Peyer's patch (tissue), 4 donors: ENCODE data around the gene EMC10. TPM values are rescaled to one million over a fixed set of nuclear protein-coding genes. Genes with fewer than 3 reads are reported as not detected.
A peak's percentile ranks its signal among the peaks of the same experiment; 100 is the strongest.

ENCODE experiments used
- DNase-seq, 3 donors: peaks; one replicate each; pipeline ENCODE4 v3.0.0-alpha.2; 2017 to 2019
- H3K27ac ChIP-seq, 4 donors: fragments of 200-600 bp; sonication (generic); one replicate each; pipeline ENCODE4 v1.5.1; 2016 to 2019
- H3K27me3 ChIP-seq, 2 donors: fragments of 200-600 bp; sonication (generic); one replicate each; pipeline ENCODE4 v1.5.1; 2019
- H3K36me3 ChIP-seq, 3 donors: fragments of 200-600 bp; sonication (generic); one replicate each; pipeline ENCODE4 v1.5.1; 2016 to 2019
- H3K4me1 ChIP-seq, 4 donors: fragments of 200-600 bp; sonication (generic); one replicate each; pipeline ENCODE4 v1.5.1; 2016 to 2019
- H3K4me3 ChIP-seq, 4 donors: fragments of 200-600 bp; sonication (generic); 1 replicate in 3 of 4; 2 replicates in 1 of 4; pipeline ENCODE4 v1.5.1; 2016 to 2019; ENCODE audit warnings: mild to moderate bottlenecking in 1 of 4
- H3K9me3 ChIP-seq, 4 donors: fragments of 200-600 bp; sonication (generic); one replicate each; pipeline ENCODE4 v1.5.1; 2016 to 2019; ENCODE audit warnings: mild to moderate bottlenecking in 1 of 4
- CTCF ChIP-seq, 6 experiments: fragments of 450-650 bp in 4 of 6; fragments of 200-600 bp in 2 of 6; sonication (generic) in 1 of 6; IDR thresholded peaks; one replicate each; pipeline ENCODE4 v1.5.1; 2017 to 2019; ENCODE audit warnings: antibody characterized with exemption in 6 of 6, mild to moderate bottlenecking in 3 of 6, moderate library complexity in 1 of 6
- POLR2A ChIP-seq, 2 donors: fragments of 450-650 bp; IDR thresholded peaks; one replicate each; pipeline ENCODE4 v1.5.1; 2017; ENCODE audit warnings: antibody characterized with exemption in 2 of 2, mild to moderate bottlenecking in 2 of 2, moderate library complexity in 2 of 2
- total RNA-seq, 4 donors: library from RNA; depleted of rRNA; stranded (reverse); fragments of >200 nt; gene quantifications; one replicate each; pipeline ENCODE4 v1.1.0, GENCODE V29; 2016

EMC10 gene
- total RNA-seq, 4 donors from 2014 or later, result 63.5 to 134 (median 117) TPM

GRCh38 chr19:50481351-50482149 is 5.2 kb downstream of the EMC10 start:
- Histone ChIP-seq H3K27me3 (no peaks in the 10 kb centered on the region), H3K36me3 (peaks cover 0 to 63% (median 0%) of the 10 kb centered on the region in 3 donors), H3K4me1 (peaks cover 0 to 16% (median 9%) of the 10 kb centered on the region in 4 donors), H3K27ac (no peak overlapping the region), H3K4me3 (no peak overlapping the region), H3K9me3 (no peaks in the 10 kb centered on the region)
- TF ChIP-seq CTCF (IDR thresholded peaks at IDR 0.05) (no peak), POLR2A (IDR thresholded peaks at IDR 0.05) (no peak)
- DNase-seq, result peak in 1 of 3 donors; percentile 29

GRCh38 chr19:50482271-50482855 is 6.1 kb downstream of the EMC10 start:
- DNase-seq, result peak in 1 of 3 donors; percentile 42
- peaks cover 0 to 11% (median 4%) of the 10 kb centered on the region in 4 donors for H3K4me1 ChIP-seq
- TF ChIP-seq CTCF (IDR thresholded peaks at IDR 0.05) (no peak), POLR2A (IDR thresholded peaks at IDR 0.05) (no peak)
- no peak overlapping the region for H3K27ac ChIP-seq
- peaks cover 0 to 63% (median 0%) of the 10 kb centered on the region in 3 donors for H3K36me3 ChIP-seq
- H3K9me3 ChIP-seq, result no peaks in the 10 kb centered on the region
- H3K4me3 ChIP-seq, result no peak overlapping the region
- H3K27me3 ChIP-seq, result no peaks in the 10 kb centered on the region

GRCh38 chr19:50482916-50483315 is 6.6 kb downstream of the EMC10 start:
- no peak overlapping the region for H3K4me3 ChIP-seq
- no peak overlapping the region for H3K27ac ChIP-seq
- peaks cover 0 to 6% (median 0%) of the 10 kb centered on the region in 4 donors for H3K4me1 ChIP-seq
- TF ChIP-seq POLR2A (IDR thresholded peaks at IDR 0.05) (no peak), CTCF (IDR thresholded peaks at IDR 0.05) (no peak)
- no peaks in the 10 kb centered on the region for H3K27me3 ChIP-seq
- H3K9me3 ChIP-seq, result no peaks in the 10 kb centered on the region
- no peak for DNase-seq
- H3K36me3 ChIP-seq, result peaks cover 0 to 63% (median 0%) of the 10 kb centered on the region in 3 donors

- TF ChIP-seq POLR2A (IDR thresholded peaks at IDR 0.05), result no peak
- TF ChIP-seq CTCF (IDR thresholded peaks at IDR 0.05), result no peak
- Histone ChIP-seq H3K27ac (no peak overlapping the region), H3K36me3 (peaks cover 0 to 38% (median 0%) of the 10 kb centered on the region in 3 donors), H3K9me3 (no peaks in the 10 kb centered on the region), H3K4me3 (no peak overlapping the region), H3K4me1 (no peaks in the 10 kb centered on the region), H3K27me3 (no peaks in the 10 kb centered on the region)
- DNase-seq, result peak in 1 of 3 donors; percentile 36
Measured at GRCh38 chr19:50485284-50485955, 9.1 kb downstream of the EMC10 start.

GRCh38 chr19:50486823-50487515 is 10.7 kb downstream of the EMC10 start:
- no peaks in the 10 kb centered on the region for H3K4me1 ChIP-seq
- H3K27me3 ChIP-seq, result no peaks in the 10 kb centered on the region
- H3K36me3 ChIP-seq, result peaks cover 0 to 22% (median 0%) of the 10 kb centered on the region in 3 donors
- no peaks in the 10 kb centered on the region for H3K9me3 ChIP-seq
- H3K4me3 ChIP-seq, result no peak overlapping the region
- H3K27ac ChIP-seq, result no peak overlapping the region
- peak in 1 of 3 donors; percentile 49 for DNase-seq
- no peak for TF ChIP-seq POLR2A (IDR thresholded peaks at IDR 0.05)
- peak in 2 of 6 experiments; percentile 26 to 36 for TF ChIP-seq CTCF (IDR thresholded peaks at IDR 0.05)
